K562 (cell line): ENCODE results near the gene PHLDB3. TPM values are rescaled to one million over a fixed set of nuclear protein-coding genes. Genes with fewer than 3 reads are reported as not detected.

Source experiments
- CBFA2T2 ChIP-seq: fragments of 450-650 bp; conservative IDR thresholded peaks from 2 replicates; pipeline ENCODE4 v1.6.1; 2017; ENCODE audit warnings: mild to moderate bottlenecking
- JUN ChIP-seq, 2 experiments: sonication (generic) in 1 of 2; formaldehyde crosslinking in 1 of 2; IDR thresholded peaks; 2 replicates each; pipeline versions ENCODE4 v1.6.1 to v1.8.0; 2012 to 2022; ENCODE audit warnings: borderline replicate concordance in 2 of 2, mild to moderate bottlenecking in 2 of 2, improper control_type of control experiment in 1 of 2, low read depth in 1 of 2, low read length in 1 of 2, missing genetic modification reagents in 1 of 2
- NCOA4 ChIP-seq: fragments of 450-650 bp; IDR thresholded peaks from 2 replicates; pipeline ENCODE4 v1.6.1; 2018; ENCODE audit warnings: mild to moderate bottlenecking; ENCODE audit not compliant: partially characterized antibody
- NR2C1 ChIP-seq, 2 experiments: fragments of 450-650 bp; IDR thresholded peaks; 2 replicates each; pipeline ENCODE4 v1.6.1; 2017; ENCODE audit warnings: mild to moderate bottlenecking in 2 of 2, antibody characterized with exemption in 1 of 2, inconsistent platforms in 1 of 2, missing compliant biosample characterization in 1 of 2, missing genetic modification characterization in 1 of 2
- SMC3 ChIP-seq: conservative IDR thresholded peaks from 2 replicates; pipeline ENCODE4 v1.6.1; 2011; ENCODE audit warnings: low read depth, low read length, improper control_type of control experiment; ENCODE audit not compliant: insufficient read depth
- STAG1 ChIP-seq: sonication (generic); formaldehyde crosslinking; IDR thresholded peaks from 2 replicates; pipeline ENCODE4 v1.5.0; 2020; ENCODE audit warnings: missing genetic modification reagents, borderline replicate concordance
- TAF1 ChIP-seq: IDR thresholded peaks from 2 replicates; pipeline ENCODE4 v1.6.1; 2011; ENCODE audit warnings: mild to moderate bottlenecking, low read length, moderate library complexity; ENCODE audit not compliant: insufficient read depth, control insufficient read depth, severe bottlenecking; ENCODE audit errors: extremely low read depth
- ZNF124 ChIP-seq: sonication (generic); formaldehyde crosslinking; IDR thresholded peaks from 2 replicates; pipeline ENCODE4 v1.8.1; 2022; ENCODE audit warnings: missing genetic modification reagents
- ZNF133 ChIP-seq: fragments of 250-450 bp; sonication (Bioruptor Pico); IDR thresholded peaks from 2 replicates; pipeline ENCODE4 v1.4.0; 2020; ENCODE audit warnings: mild to moderate bottlenecking
- ZNF699 ChIP-seq: fragments of 250-450 bp; sonication (Bioruptor Pico); IDR thresholded peaks from 2 replicates; pipeline ENCODE4 v1.8.0; 2021; ENCODE audit warnings: mild to moderate bottlenecking, moderate library complexity; ENCODE audit not compliant: insufficient replicate concordance
- polyA plus RNA-seq, 8 experiments: library from polyadenylated mRNA; depleted of rRNA in 4 of 8; stranded (reverse) in 5 of 8; unstranded in 3 of 8; fragments of >200 nt; fragmentation: Nextera tagmentation in 2 of 8; fragmentation: Illumina TruSeq in 1 of 8; extraction: Ambion mirVana in 2 of 8; extraction: Trizol in 1 of 8; gene quantifications; 2 replicates each; pipeline versions ENCODE4 v1.2.1 to v1.2.3, GENCODE V29; 2011 to 2014; ENCODE audit warnings: inconsistent platforms in 1 of 8, missing spikeins in 1 of 8
- total RNA-seq, 7 experiments: library from RNA; depleted of rRNA in 6 of 7; stranded (reverse); fragments of >200 nt in 6 of 7; fragmentation: Illumina TruSeq in 2 of 7; extraction: Trizol in 2 of 7; gene quantifications; 2 replicates each; pipeline versions ENCODE4 v1.2.1 to v1.2.3, GENCODE V29; 2011 to 2021; ENCODE audit warnings: low replicate concordance in 1 of 7
- TF ChIP-seq, protein P1 (sequence below): sonication (generic); formaldehyde crosslinking; IDR thresholded peaks from 2 replicates; pipeline ENCODE4 v1.8.0; 2022; ENCODE audit warnings: mild to moderate bottlenecking, missing genetic modification reagents
- TF ChIP-seq, protein P2 (sequence below), 2 experiments: fragments of 450-650 bp in 1 of 2; sonication (generic) in 1 of 2; formaldehyde crosslinking in 1 of 2; IDR thresholded peaks; 2 replicates each; pipeline versions ENCODE4 v1.7.1 to v1.9.0; 2016 to 2022; ENCODE audit warnings: inconsistent platforms in 1 of 2, mild to moderate bottlenecking in 1 of 2, missing genetic modification reagents in 1 of 2

PHLDB3 gene
- total and polyA plus RNA-seq, 9 of the 15 experiments (the other 6 are each of a cell fraction or from before 2014, with no cell fraction given) = 0.04 to 23.5 (median 3.9) TPM

DNA sequence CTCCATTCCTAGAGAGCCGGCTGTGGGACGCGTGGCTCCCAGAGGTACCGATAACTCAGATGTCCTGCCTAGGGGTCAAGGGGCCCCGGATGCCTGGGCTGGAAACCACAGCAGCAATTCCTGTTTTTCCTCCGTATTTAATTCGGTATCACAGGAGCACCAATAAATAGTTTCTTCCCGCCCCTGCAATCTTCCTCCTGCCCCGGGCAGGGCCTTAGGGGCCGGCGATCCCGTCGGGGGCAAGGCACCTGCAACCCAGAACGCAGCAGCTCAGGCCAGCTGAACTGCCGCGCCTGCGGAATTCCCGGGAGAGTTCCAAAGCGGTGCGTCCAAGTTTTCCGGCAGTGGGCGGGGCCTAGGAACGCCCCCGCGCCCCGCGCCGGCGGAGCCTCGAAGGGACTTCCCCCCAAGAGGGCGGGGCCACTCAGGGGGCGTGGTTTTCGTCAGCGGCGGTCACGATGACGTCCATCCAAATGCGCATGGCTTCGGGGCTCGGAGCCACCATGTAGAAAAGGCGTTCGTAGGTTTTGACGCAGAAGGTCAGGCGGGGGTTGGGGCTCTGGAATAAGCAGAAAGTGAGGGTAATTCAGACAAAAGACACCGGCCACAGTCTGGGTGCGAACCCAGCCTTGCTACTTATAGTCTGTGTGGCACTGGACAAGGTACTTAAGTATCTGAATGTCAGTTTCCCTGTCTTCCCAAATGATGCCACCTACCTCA lies 29.4 kb downstream of the PHLDB3 start (continued):
- TF ChIP-seq, protein P1, sequence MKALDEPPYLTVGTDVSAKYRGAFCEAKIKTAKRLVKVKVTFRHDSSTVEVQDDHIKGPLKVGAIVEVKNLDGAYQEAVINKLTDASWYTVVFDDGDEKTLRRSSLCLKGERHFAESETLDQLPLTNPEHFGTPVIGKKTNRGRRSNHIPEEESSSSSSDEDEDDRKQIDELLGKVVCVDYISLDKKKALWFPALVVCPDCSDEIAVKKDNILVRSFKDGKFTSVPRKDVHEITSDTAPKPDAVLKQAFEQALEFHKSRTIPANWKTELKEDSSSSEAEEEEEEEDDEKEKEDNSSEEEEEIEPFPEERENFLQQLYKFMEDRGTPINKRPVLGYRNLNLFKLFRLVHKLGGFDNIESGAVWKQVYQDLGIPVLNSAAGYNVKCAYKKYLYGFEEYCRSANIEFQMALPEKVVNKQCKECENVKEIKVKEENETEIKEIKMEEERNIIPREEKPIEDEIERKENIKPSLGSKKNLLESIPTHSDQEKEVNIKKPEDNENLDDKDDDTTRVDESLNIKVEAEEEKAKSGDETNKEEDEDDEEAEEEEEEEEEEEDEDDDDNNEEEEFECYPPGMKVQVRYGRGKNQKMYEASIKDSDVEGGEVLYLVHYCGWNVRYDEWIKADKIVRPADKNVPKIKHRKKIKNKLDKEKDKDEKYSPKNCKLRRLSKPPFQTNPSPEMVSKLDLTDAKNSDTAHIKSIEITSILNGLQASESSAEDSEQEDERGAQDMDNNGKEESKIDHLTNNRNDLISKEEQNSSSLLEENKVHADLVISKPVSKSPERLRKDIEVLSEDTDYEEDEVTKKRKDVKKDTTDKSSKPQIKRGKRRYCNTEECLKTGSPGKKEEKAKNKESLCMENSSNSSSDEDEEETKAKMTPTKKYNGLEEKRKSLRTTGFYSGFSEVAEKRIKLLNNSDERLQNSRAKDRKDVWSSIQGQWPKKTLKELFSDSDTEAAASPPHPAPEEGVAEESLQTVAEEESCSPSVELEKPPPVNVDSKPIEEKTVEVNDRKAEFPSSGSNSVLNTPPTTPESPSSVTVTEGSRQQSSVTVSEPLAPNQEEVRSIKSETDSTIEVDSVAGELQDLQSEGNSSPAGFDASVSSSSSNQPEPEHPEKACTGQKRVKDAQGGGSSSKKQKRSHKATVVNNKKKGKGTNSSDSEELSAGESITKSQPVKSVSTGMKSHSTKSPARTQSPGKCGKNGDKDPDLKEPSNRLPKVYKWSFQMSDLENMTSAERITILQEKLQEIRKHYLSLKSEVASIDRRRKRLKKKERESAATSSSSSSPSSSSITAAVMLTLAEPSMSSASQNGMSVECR = no peak
- TF ChIP-seq ZNF699 (CRISPR knock-in tag) (no peak), SMC3 (no peak), NR2C1 (IDR thresholded peaks at IDR 0.05) (no peak), NR2C1 (tag; IDR thresholded peaks at IDR 0.05) (peak; percentile 39; the same call in 1 of the 2 replicates), ZNF124 (CRISPR knock-in tag) (no peak), NCOA4 (no peak), TAF1 (peak; percentile 41), ZNF133 (CRISPR knock-in tag) (no peak), STAG1 (CRISPR knock-in tag) (no peak), JUN (IDR thresholded peaks at IDR 0.05; ENCODE audit: borderline replicate concordance, low read depth, low read length) (peak; percentile 47; the same call in 1 of the 2 replicates), JUN (CRISPR knock-in tag; IDR thresholded peaks at IDR 0.05; ENCODE audit: borderline replicate concordance) (no peak), CBFA2T2 (no peak)
- TF ChIP-seq, protein P2, sequence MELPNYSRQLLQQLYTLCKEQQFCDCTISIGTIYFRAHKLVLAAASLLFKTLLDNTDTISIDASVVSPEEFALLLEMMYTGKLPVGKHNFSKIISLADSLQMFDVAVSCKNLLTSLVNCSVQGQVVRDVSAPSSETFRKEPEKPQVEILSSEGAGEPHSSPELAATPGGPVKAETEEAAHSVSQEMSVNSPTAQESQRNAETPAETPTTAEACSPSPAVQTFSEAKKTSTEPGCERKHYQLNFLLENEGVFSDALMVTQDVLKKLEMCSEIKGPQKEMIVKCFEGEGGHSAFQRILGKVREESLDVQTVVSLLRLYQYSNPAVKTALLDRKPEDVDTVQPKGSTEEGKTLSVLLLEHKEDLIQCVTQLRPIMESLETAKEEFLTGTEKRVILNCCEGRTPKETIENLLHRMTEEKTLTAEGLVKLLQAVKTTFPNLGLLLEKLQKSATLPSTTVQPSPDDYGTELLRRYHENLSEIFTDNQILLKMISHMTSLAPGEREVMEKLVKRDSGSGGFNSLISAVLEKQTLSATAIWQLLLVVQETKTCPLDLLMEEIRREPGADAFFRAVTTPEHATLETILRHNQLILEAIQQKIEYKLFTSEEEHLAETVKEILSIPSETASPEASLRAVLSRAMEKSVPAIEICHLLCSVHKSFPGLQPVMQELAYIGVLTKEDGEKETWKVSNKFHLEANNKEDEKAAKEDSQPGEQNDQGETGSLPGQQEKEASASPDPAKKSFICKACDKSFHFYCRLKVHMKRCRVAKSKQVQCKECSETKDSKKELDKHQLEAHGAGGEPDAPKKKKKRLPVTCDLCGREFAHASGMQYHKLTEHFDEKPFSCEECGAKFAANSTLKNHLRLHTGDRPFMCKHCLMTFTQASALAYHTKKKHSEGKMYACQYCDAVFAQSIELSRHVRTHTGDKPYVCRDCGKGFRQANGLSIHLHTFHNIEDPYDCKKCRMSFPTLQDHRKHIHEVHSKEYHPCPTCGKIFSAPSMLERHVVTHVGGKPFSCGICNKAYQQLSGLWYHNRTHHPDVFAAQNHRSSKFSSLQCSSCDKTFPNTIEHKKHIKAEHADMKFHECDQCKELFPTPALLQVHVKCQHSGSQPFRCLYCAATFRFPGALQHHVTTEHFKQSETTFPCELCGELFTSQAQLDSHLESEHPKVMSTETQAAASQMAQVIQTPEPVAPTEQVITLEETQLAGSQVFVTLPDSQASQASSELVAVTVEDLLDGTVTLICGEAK (IDR thresholded peaks at IDR 0.05) = no peak
- TF ChIP-seq, protein P2 (CRISPR knock-in tag; IDR thresholded peaks at IDR 0.05) = no peak
